ENCODE data around the gene UBE2O. TPM values are rescaled to one million over a fixed set of nuclear protein-coding genes. Genes with fewer than 3 reads are reported as not detected.
A peak's percentile ranks its signal among the peaks of the same experiment; 100 is the strongest.

Gene UBE2O
- total and polyA plus RNA-seq, 4 donors, result 3.3 to 71.5 (median 9.2) TPM

DNA sequence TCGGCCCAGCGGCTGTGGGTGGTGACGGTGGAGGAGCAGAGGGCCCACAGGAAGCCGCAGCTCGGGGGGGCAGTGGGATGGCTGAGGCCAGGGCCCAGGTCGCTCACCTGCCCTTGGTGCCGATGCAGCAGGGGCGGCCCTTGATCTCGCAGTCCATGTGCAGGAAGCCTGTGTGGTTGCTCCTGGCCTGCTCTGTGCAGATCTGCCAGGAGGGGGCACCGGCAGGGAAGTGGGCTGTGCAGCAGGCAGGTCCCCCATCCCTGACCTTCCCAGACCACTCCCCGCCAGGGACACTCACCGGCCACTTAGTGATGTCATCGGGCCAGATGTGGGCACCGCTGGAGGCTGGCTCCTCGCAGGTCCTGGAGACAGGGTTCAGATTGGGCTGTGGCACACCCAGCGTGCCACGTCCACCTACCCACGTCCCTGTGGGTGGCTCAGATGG is 20.6 kb upstream of the UBE2O start:
- WGBS, result 90% methylated on average over 18 of the region's 18 CpGs
- no peaks in the 10 kb centered on the region for H3K9me3 ChIP-seq (ENCODE audit: control insufficient read depth in 4 of 4, low read length in 3 of 4)
- DNase-seq (ENCODE audit: low spot score), result no peak
- H3K27me3 ChIP-seq (ENCODE audit: control insufficient read depth in 4 of 4, insufficient read depth in 4 of 4, low read length in 3 of 4), result no peaks in the 10 kb centered on the region
- no peaks in the 10 kb centered on the region for H3K4me1 ChIP-seq (ENCODE audit: control insufficient read depth in 4 of 4, insufficient read depth in 4 of 4, low read length in 3 of 4)
- no peak overlapping the region for H3K27ac ChIP-seq (ENCODE audit: low read depth in 1 of 2, low read length in 2 of 2)
- no peak for TF ChIP-seq SP1 (IDR thresholded peaks at IDR 0.05)
- TF ChIP-seq, protein P1, sequence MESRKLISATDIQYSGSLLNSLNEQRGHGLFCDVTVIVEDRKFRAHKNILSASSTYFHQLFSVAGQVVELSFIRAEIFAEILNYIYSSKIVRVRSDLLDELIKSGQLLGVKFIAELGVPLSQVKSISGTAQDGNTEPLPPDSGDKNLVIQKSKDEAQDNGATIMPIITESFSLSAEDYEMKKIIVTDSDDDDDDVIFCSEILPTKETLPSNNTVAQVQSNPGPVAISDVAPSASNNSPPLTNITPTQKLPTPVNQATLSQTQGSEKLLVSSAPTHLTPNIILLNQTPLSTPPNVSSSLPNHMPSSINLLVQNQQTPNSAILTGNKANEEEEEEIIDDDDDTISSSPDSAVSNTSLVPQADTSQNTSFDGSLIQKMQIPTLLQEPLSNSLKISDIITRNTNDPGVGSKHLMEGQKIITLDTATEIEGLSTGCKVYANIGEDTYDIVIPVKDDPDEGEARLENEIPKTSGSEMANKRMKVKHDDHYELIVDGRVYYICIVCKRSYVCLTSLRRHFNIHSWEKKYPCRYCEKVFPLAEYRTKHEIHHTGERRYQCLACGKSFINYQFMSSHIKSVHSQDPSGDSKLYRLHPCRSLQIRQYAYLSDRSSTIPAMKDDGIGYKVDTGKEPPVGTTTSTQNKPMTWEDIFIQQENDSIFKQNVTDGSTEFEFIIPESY (IDR thresholded peaks at IDR 0.05), result no peak
- TF ChIP-seq CTCF (IDR thresholded peaks at IDR 0.05; ENCODE audit: low read depth, low read length, missing input control), result peak; percentile 8
- H3K9ac ChIP-seq (ENCODE audit: low read depth in 1 of 2, low read length in 2 of 2), result no peak overlapping the region
- peaks cover 0 to 28% (median 6%) of the 10 kb centered on the region in 4 donors for H3K36me3 ChIP-seq (ENCODE audit: control insufficient read depth in 4 of 4, insufficient read depth in 3 of 4, low read depth in 1 of 4, low read length in 3 of 4)
- H3K4me3 ChIP-seq (ENCODE audit: low read depth in 1 of 3, low read length in 3 of 3), result no peak overlapping the region

DNA sequence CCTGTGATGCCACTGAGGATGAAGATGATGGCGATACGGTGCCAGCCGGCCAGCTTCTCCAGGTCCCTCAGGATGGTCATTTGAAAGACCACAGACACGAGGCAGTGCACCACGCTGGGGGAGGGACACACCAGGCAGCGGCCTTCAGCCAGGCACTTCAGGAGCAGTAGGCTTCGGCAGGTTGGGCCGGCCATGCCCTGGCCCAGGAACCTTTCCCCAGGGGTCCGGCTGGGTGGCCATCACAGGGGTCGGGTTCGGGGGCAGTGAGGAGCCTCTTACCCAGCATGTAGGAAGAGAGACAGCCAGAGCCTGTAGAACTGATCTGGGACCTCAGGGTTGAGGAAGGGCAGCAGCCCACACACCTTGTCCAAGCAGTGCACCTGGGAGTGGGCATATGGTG is 19.8 kb upstream of the UBE2O start:
- Histone ChIP-seq H3K27ac (ENCODE audit: low read depth in 1 of 2, low read length in 2 of 2) (no peak overlapping the region), H3K27me3 (ENCODE audit: control insufficient read depth in 4 of 4, insufficient read depth in 4 of 4, low read length in 3 of 4) (no peaks in the 10 kb centered on the region), H3K4me1 (ENCODE audit: control insufficient read depth in 4 of 4, insufficient read depth in 4 of 4, low read length in 3 of 4) (no peaks in the 10 kb centered on the region), H3K4me3 (ENCODE audit: low read depth in 1 of 3, low read length in 3 of 3) (no peak overlapping the region), H3K9ac (ENCODE audit: low read depth in 1 of 2, low read length in 2 of 2) (no peak overlapping the region), H3K9me3 (ENCODE audit: control insufficient read depth in 4 of 4, low read length in 3 of 4) (no peaks in the 10 kb centered on the region), H3K36me3 (ENCODE audit: control insufficient read depth in 4 of 4, insufficient read depth in 3 of 4, low read depth in 1 of 4, low read length in 3 of 4) (peaks cover 0 to 26% (median 6%) of the 10 kb centered on the region in 4 donors)
- WGBS, result 96% methylated on average over 11 of the region's 11 CpGs
- no peak for DNase-seq (ENCODE audit: low spot score)
- TF ChIP-seq RXRA (IDR thresholded peaks at IDR 0.05) (no peak), FOXA1 (IDR thresholded peaks at IDR 0.05) (no peak), JUND (IDR thresholded peaks at IDR 0.05) (no peak), SP1 (IDR thresholded peaks at IDR 0.05) (no peak), HNF4A (conservative IDR thresholded peaks at IDR 0.05) (no peak), YY1 (IDR thresholded peaks at IDR 0.05) (no peak), FOXA2 (IDR thresholded peaks at IDR 0.05) (no peak), MAX (IDR thresholded peaks at IDR 0.05) (no peak)
- TF ChIP-seq, protein P1 (IDR thresholded peaks at IDR 0.05), result no peak

DNA sequence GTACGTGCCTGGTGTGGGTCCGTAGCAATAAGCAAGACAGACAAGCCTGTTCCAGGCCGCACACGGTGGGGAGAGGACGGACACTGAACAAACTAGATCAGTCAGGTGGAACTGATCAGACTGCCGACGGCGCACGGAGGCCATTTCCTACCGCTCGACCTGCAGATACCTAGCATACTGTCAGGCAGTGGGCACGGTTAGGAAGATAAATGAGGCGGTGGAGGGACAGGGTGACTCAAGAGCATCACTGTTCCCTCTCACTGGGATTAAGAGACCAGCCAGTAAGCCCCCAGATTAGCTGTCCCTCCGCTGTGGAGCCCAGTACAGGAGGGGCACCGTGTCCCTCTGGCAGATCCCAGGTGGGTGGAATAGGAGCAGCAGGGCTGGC is 19.3 kb upstream of the UBE2O start:
- H3K9ac ChIP-seq (ENCODE audit: low read depth in 1 of 2, low read length in 2 of 2), result no peak overlapping the region
- H3K4me3 ChIP-seq (ENCODE audit: low read depth in 1 of 3, low read length in 3 of 3), result no peak overlapping the region
- TF ChIP-seq JUND (IDR thresholded peaks at IDR 0.05), result no peak
- TF ChIP-seq, protein P1 (IDR thresholded peaks at IDR 0.05), result no peak
- TF ChIP-seq EGR1 (IDR thresholded peaks at IDR 0.05; ENCODE audit: low read depth in 2 of 2), result no peak
- no peak overlapping the region for H3K27ac ChIP-seq (ENCODE audit: low read depth in 1 of 2, low read length in 2 of 2)
- no peaks in the 10 kb centered on the region for H3K27me3 ChIP-seq (ENCODE audit: control insufficient read depth in 4 of 4, insufficient read depth in 4 of 4, low read length in 3 of 4)
- H3K4me1 ChIP-seq (ENCODE audit: control insufficient read depth in 4 of 4, insufficient read depth in 4 of 4, low read length in 3 of 4), result no peaks in the 10 kb centered on the region
- peaks cover 0 to 26% (median 6%) of the 10 kb centered on the region in 4 donors for H3K36me3 ChIP-seq (ENCODE audit: control insufficient read depth in 4 of 4, insufficient read depth in 3 of 4, low read depth in 1 of 4, low read length in 3 of 4)
- WGBS, result 95% methylated on average over 15 of the region's 15 CpGs
- no peak for DNase-seq (ENCODE audit: low spot score)
- H3K9me3 ChIP-seq (ENCODE audit: control insufficient read depth in 4 of 4, low read length in 3 of 4), result no peaks in the 10 kb centered on the region

Measured in liver (tissue), 9 donors.